Fibroblast of peridontal ligament (primary cell): ENCODE results near the gene MRPL17.
A peak's percentile ranks its signal among the peaks of the same experiment; 100 is the strongest.

Source experiments
- DNase-seq: peaks from one replicate; pipeline ENCODE4 v3.0.0-alpha.2; 2010; ENCODE audit errors: extremely low read depth

MRPL17 gene

GRCh38 chr11:6682591-6682935 is 577 bp downstream of the MRPL17 start:
- DNase-seq: no peak

GRCh38 chr11:6681949-6682348 is 1.2 kb downstream of the MRPL17 start:
- DNase-seq: peak; percentile 33

- no peak for DNase-seq
These were observed 1.6 kb downstream of the MRPL17 start for GRCh38 chr11:6681505-6681904.

- DNase-seq: no peak
These were observed 6.1 kb downstream of the MRPL17 start for GRCh38 chr11:6677018-6677417.

GRCh38 chr11:6674862-6675261 is 8.3 kb downstream of the MRPL17 start:
- no peak for DNase-seq

GRCh38 chr11:6674219-6674597 is 8.9 kb downstream of the MRPL17 start:
- no peak for DNase-seq

- peak; percentile 12 for DNase-seq
These were observed 9.5 kb downstream of the MRPL17 start for GRCh38 chr11:6673523-6674218.

GRCh38 chr11:6671991-6672390 is 11.1 kb downstream of the MRPL17 start:
- no peak for DNase-seq

GRCh38 chr11:6670202-6670830 is 12.8 kb downstream of the MRPL17 start:
- DNase-seq: no peak

GRCh38 chr11:6667733-6668374 is 15.3 kb downstream of the MRPL17 start:
- peak; percentile 48 for DNase-seq

GRCh38 chr11:6666302-6667183 is 16.6 kb downstream of the MRPL17 start:
- DNase-seq: no peak

- DNase-seq: peak; percentile 43
These were observed 18.6 kb downstream of the MRPL17 start for GRCh38 chr11:6664551-6664950.

GRCh38 chr11:6663794-6664469 is 19.2 kb downstream of the MRPL17 start:
- DNase-seq: no peak

- no peak for DNase-seq
These were observed 22.4 kb downstream of the MRPL17 start for GRCh38 chr11:6660712-6661111.

- no peak for DNase-seq
These were observed 24.5 kb downstream of the MRPL17 start for GRCh38 chr11:6658647-6659046.

GRCh38 chr11:6657346-6657745 is 25.8 kb downstream of the MRPL17 start:
- peak; percentile 42 for DNase-seq

- no peak for DNase-seq
These were observed 26.2 kb downstream of the MRPL17 start for GRCh38 chr11:6656936-6657335.

GRCh38 chr11:6656584-6656915 is 26.6 kb downstream of the MRPL17 start:
- no peak for DNase-seq

- no peak for DNase-seq
These were observed 27.2 kb downstream of the MRPL17 start, which contains the start of gene DCHS1 for GRCh38 chr11:6655790-6656583. Gene DCHS1 (minus strand): TSS chr11:6655809. CDS start chr11:6641613, 14,196 bp downstream.

GRCh38 chr11:6655020-6655789 is 27.9 kb downstream of the MRPL17 start:
- no peak for DNase-seq
